SU-DHL-6 (cell line): ENCODE measurements around the gene SUGCT.

ENCODE experiments used
- EZH2phosphoT487 ChIP-seq: fragments of 200-600 bp; sonication (generic), shearing (Covaris generic); conservative IDR thresholded peaks from 2 replicates; pipeline ENCODE4 v1.6.1; 2018; ENCODE audit warnings: mild to moderate bottlenecking, antibody characterized with exemption, low read length, moderate library complexity, mixed read lengths
- TF ChIP-seq, protein P1 (sequence below): fragments of 200-600 bp; sonication (generic); IDR thresholded peaks from one replicate; pipeline ENCODE4 v1.5.1; 2017; ENCODE audit warnings: antibody characterized with exemption, mild to moderate bottlenecking, low read length, moderate library complexity; ENCODE audit not compliant: insufficient read depth, poor library complexity, severe bottlenecking

DNA sequence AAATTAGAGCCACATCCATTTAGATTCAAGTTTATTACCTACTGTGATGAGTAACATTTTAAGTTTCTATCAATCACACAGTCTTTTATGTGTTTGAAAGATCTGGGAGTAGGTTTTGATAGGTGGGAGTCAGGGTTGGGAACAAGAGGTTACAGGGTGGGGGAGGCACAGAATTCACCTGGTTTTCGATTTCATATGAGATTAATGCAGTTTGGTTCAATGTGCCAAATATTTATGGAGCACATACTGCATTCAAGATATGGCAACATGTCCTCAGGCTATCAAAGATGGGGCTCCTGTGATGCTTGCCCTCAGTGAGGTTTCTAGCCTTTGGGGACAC is 564.1 kb downstream of the SUGCT start:
- TF ChIP-seq, protein P1, sequence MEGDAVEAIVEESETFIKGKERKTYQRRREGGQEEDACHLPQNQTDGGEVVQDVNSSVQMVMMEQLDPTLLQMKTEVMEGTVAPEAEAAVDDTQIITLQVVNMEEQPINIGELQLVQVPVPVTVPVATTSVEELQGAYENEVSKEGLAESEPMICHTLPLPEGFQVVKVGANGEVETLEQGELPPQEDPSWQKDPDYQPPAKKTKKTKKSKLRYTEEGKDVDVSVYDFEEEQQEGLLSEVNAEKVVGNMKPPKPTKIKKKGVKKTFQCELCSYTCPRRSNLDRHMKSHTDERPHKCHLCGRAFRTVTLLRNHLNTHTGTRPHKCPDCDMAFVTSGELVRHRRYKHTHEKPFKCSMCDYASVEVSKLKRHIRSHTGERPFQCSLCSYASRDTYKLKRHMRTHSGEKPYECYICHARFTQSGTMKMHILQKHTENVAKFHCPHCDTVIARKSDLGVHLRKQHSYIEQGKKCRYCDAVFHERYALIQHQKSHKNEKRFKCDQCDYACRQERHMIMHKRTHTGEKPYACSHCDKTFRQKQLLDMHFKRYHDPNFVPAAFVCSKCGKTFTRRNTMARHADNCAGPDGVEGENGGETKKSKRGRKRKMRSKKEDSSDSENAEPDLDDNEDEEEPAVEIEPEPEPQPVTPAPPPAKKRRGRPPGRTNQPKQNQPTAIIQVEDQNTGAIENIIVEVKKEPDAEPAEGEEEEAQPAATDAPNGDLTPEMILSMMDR: no peak
- no peak for TF ChIP-seq EZH2phosphoT487
